ENCODE data around the gene NLN. TPM values are rescaled to one million over a fixed set of nuclear protein-coding genes. Genes with fewer than 3 reads are reported as not detected.

NLN gene
- total and polyA plus RNA-seq, 2 donors (not counting 1 experiment from before 2014, with no cell fraction given), result 29.2 to 33.7 TPM

DNA sequence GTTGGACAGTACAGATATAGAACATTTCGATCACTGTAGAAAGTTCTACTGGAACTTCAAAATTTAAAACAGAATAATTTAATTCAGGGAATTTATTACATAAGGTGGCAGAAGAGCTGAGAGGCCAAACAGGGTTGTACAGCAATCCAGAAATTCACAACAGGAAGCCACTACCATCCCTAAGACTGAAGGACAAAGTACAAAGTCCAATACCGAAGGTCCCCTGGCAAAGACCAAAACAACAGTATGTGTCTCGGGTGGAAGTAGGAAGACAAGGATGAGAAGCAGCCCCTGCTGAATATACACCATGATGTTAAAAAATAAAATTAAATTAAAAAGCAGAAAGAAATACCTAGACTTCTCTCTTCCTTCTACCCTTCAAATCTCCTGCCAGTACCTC, 20.0 kb upstream of the NLN start:
- no peak overlapping the region for H2AFZ ChIP-seq (ENCODE audit: low read length)
- H3K36me3 ChIP-seq (ENCODE audit: control insufficient read depth, insufficient read depth, low read length), result no peaks in the 10 kb centered on the region
- H4K20me1 ChIP-seq (ENCODE audit: control insufficient read depth, extremely low read depth, insufficient read depth, low read length), result no peaks in the 10 kb centered on the region
- H3K9me3 ChIP-seq (ENCODE audit: control insufficient read depth, insufficient read depth, low read depth, low read length), result no peaks in the 10 kb centered on the region
- no peaks in the 10 kb centered on the region for H3K27me3 ChIP-seq (ENCODE audit: control insufficient read depth, insufficient read depth, low read length)
- no peak overlapping the region for H3K4me3 ChIP-seq (replicated peaks in 1 of 4; ENCODE audit: control extremely low read depth in 1 of 4, insufficient read depth in 1 of 4, low read depth in 3 of 4, low read length in 4 of 4)
- H3K79me2 ChIP-seq (ENCODE audit: control insufficient read depth, insufficient read depth, low read length), result no peaks in the 10 kb centered on the region
- TF ChIP-seq, protein P1, sequence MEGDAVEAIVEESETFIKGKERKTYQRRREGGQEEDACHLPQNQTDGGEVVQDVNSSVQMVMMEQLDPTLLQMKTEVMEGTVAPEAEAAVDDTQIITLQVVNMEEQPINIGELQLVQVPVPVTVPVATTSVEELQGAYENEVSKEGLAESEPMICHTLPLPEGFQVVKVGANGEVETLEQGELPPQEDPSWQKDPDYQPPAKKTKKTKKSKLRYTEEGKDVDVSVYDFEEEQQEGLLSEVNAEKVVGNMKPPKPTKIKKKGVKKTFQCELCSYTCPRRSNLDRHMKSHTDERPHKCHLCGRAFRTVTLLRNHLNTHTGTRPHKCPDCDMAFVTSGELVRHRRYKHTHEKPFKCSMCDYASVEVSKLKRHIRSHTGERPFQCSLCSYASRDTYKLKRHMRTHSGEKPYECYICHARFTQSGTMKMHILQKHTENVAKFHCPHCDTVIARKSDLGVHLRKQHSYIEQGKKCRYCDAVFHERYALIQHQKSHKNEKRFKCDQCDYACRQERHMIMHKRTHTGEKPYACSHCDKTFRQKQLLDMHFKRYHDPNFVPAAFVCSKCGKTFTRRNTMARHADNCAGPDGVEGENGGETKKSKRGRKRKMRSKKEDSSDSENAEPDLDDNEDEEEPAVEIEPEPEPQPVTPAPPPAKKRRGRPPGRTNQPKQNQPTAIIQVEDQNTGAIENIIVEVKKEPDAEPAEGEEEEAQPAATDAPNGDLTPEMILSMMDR (conservative IDR thresholded peaks at IDR 0.05 in 1 of 2, IDR thresholded peaks at IDR 0.05 in 1 of 2; ENCODE audit: low read depth in 1 of 2, low read length in 2 of 2), result no peak
- TF ChIP-seq EZH2 (IDR thresholded peaks at IDR 0.05; ENCODE audit: low read length, missing control alignments), result no peak
- no peak overlapping the region for H3K4me2 ChIP-seq (ENCODE audit: extremely low read depth, insufficient read depth, low read length)
- no peak for DNase-seq (ENCODE audit: low read depth in 2 of 2)
- no peaks in the 10 kb centered on the region for H3K4me1 ChIP-seq (ENCODE audit: control insufficient read depth, extremely low read depth, insufficient read depth, low read length)
- H3K27ac ChIP-seq (ENCODE audit: insufficient read depth, low read length), result no peak overlapping the region
- no peak overlapping the region for H3K9ac ChIP-seq (ENCODE audit: insufficient read depth, low read length)

- Histone ChIP-seq H4K20me1 (ENCODE audit: control insufficient read depth, extremely low read depth, insufficient read depth, low read length) (no peaks in the 10 kb centered on the region), H3K4me2 (ENCODE audit: extremely low read depth, insufficient read depth, low read length) (no peak overlapping the region), H3K4me1 (ENCODE audit: control insufficient read depth, extremely low read depth, insufficient read depth, low read length) (no peaks in the 10 kb centered on the region), H3K27ac (ENCODE audit: insufficient read depth, low read length) (no peak overlapping the region), H3K4me3 (replicated peaks in 1 of 4; ENCODE audit: control extremely low read depth in 1 of 4, insufficient read depth in 1 of 4, low read depth in 3 of 4, low read length in 4 of 4) (no peak overlapping the region), H3K79me2 (ENCODE audit: control insufficient read depth, insufficient read depth, low read length) (no peaks in the 10 kb centered on the region), H3K36me3 (ENCODE audit: control insufficient read depth, insufficient read depth, low read length) (no peaks in the 10 kb centered on the region), H3K9ac (ENCODE audit: insufficient read depth, low read length) (no peak overlapping the region), H3K27me3 (ENCODE audit: control insufficient read depth, insufficient read depth, low read length) (no peaks in the 10 kb centered on the region), H3K9me3 (ENCODE audit: control insufficient read depth, insufficient read depth, low read depth, low read length) (no peaks in the 10 kb centered on the region), H2AFZ (ENCODE audit: low read length) (no peak overlapping the region)
- TF ChIP-seq, protein P1 (conservative IDR thresholded peaks at IDR 0.05 in 1 of 2, IDR thresholded peaks at IDR 0.05 in 1 of 2; ENCODE audit: low read depth in 1 of 2, low read length in 2 of 2), result no peak
- no peak for TF ChIP-seq EZH2 (IDR thresholded peaks at IDR 0.05; ENCODE audit: low read length, missing control alignments)
- DNase-seq (ENCODE audit: low read depth in 2 of 2), result no peak
Observed at GRCh38 chr5:65704621-65705239, 17.3 kb upstream of the NLN start.

GRCh38 chr5:65707663-65708062, 14.3 kb upstream of the NLN start:
- TF ChIP-seq EZH2 (IDR thresholded peaks at IDR 0.05; ENCODE audit: low read length, missing control alignments), result no peak
- TF ChIP-seq, protein P1 (conservative IDR thresholded peaks at IDR 0.05 in 1 of 2, IDR thresholded peaks at IDR 0.05 in 1 of 2; ENCODE audit: low read depth in 1 of 2, low read length in 2 of 2), result no peak
- no peaks in the 10 kb centered on the region for H4K20me1 ChIP-seq (ENCODE audit: control insufficient read depth, extremely low read depth, insufficient read depth, low read length)
- H3K9me3 ChIP-seq (ENCODE audit: control insufficient read depth, insufficient read depth, low read depth, low read length), result no peaks in the 10 kb centered on the region
- H2AFZ ChIP-seq (ENCODE audit: low read length), result no peak overlapping the region
- no peak overlapping the region for H3K9ac ChIP-seq (ENCODE audit: insufficient read depth, low read length)
- no peak overlapping the region for H3K4me3 ChIP-seq (replicated peaks in 1 of 4; ENCODE audit: control extremely low read depth in 1 of 4, insufficient read depth in 1 of 4, low read depth in 3 of 4, low read length in 4 of 4)
- H3K4me2 ChIP-seq (ENCODE audit: extremely low read depth, insufficient read depth, low read length), result no peak overlapping the region
- no peaks in the 10 kb centered on the region for H3K36me3 ChIP-seq (ENCODE audit: control insufficient read depth, insufficient read depth, low read length)
- H3K4me1 ChIP-seq (ENCODE audit: control insufficient read depth, extremely low read depth, insufficient read depth, low read length), result no peaks in the 10 kb centered on the region
- H3K79me2 ChIP-seq (ENCODE audit: control insufficient read depth, insufficient read depth, low read length), result no peaks in the 10 kb centered on the region
- no peak overlapping the region for H3K27ac ChIP-seq (ENCODE audit: insufficient read depth, low read length)
- H3K27me3 ChIP-seq (ENCODE audit: control insufficient read depth, insufficient read depth, low read length), result no peaks in the 10 kb centered on the region
- no peak for DNase-seq (ENCODE audit: low read depth in 2 of 2)

All from fibroblast of lung (primary cell).